ENCODE measurements around the gene FOXN3.

FOXN3 gene

GRCh38 chr14:89384636-89385035, 32.4 kb downstream of the FOXN3 start:
- DNase-seq (ENCODE audit: low read depth in 3 of 3, low spot score in 1 of 3) = no peak

- no peak for DNase-seq (ENCODE audit: low read depth in 3 of 3, low spot score in 1 of 3)
Measured at GRCh38 chr14:89384023-89384422, 33.0 kb downstream of the FOXN3 start.

DNA sequence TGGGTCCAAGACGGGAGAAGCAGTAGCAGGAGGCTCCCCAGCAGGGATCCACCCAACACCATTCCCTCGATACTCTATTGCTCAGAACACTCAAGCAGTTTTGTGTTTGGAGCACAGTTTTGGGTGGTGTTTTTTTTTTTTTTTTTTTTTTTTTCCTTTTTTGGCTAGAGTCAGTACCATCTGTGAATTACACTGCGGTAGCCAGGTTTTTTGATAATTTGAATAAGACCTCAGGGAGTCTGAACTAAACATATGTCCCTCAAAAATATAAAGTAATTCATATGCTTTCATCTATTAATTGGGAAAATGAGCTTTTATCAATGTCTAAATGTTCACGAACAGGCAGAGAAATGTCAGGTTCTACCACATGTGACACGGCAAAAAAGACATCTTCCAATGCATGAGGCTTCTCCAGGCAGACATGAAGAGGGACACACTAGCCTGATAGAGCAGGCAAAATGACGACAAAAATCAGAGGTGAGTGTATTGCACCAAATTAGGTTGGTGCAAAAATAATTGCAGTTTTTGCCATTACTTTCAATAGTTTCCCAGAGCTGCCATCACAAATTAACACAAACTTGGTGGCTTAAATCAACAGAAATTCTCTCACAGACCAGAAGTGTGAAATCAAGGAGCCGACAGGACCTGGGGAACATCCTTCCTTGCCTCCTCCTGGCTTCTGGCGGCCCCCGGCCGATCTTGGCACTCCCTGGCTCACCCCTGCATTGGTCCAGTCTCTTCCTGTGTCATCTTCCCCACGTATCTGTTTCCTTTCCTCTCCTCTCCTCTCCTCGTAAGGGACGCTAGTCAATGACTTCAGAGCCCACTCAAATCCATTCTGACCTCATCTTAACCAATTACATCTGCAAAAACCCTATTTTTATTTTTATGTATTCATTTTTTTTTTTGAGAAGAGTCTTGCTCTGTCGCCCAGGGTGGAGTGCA, 33.9 kb downstream of the FOXN3 start:
- no peak for DNase-seq (ENCODE audit: low read depth in 3 of 3, low spot score in 1 of 3)

GRCh38 chr14:89382487-89382886, 34.5 kb downstream of the FOXN3 start:
- no peak for DNase-seq (ENCODE audit: low read depth in 3 of 3, low spot score in 1 of 3)

- DNase-seq (ENCODE audit: low read depth in 3 of 3, low spot score in 1 of 3) = no peak
Measured at GRCh38 chr14:89379891-89380820, 36.9 kb downstream of the FOXN3 start.

DNA sequence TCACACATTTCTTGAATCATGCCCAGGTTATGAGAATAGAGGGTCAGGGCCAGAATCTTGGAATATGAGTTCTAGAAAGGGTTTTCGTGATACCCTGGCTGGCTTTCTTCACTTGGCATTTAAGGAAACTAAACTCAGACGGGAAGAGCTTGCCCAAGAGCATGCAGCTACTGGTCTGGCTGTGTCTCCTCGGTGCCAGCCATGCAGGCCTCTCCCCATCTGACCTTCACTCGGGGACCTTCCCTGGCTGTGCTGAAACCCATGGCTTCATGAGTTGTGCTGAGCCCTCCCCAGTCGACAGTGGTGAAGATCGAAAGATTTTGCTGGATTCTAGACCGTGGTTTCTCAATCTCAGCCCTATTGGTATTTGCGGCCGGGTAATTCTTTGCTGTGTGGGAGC, 38.0 kb downstream of the FOXN3 start:
- DNase-seq (ENCODE audit: low read depth in 3 of 3, low spot score in 1 of 3) = no peak

- DNase-seq (ENCODE audit: low read depth in 3 of 3, low spot score in 1 of 3) = no peak
Measured at GRCh38 chr14:89378119-89378518, 38.9 kb downstream of the FOXN3 start.

DNA sequence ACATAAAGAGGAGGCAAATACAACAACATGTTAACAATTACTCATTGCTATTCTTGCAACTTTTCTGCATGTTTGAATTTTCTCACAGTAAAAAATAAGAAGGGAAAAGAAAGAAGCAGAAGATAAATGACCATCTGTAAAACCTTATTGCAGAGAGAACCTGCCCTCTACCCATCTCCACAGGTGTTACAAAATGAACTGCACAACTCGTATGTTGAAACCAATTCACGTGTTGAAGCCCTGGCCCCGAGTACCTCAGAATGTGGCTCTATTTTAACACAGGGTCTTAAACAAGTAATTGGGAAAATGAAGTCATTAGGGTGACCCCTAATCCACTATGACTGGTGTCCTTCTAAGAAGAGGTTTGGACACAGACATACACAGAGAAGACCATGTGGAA, 39.5 kb downstream of the FOXN3 start:
- no peak for DNase-seq (ENCODE audit: low read depth in 3 of 3, low spot score in 1 of 3)

- DNase-seq (ENCODE audit: low read depth in 3 of 3, low spot score in 1 of 3) = no peak
Measured at GRCh38 chr14:89374908-89375307, 42.1 kb downstream of the FOXN3 start.

DNA sequence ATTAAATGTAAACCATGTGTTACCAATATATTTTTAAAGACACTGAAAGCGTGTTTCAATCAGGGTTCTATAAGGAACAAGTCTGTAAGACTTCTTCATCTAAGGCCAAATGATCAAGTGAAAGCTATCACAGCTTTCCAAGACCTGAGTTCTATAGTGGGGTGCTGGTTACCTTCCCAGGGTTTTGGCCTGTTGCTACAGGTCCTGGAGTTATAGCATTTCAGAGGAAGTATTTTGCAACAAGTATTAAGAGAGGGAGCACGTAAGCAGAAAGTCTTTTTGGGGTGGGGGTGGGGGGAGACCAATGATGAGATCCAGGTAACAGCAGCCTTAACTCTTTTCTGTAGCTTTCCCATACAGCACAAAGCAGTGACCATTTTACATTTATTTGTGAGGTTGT, 43.8 kb downstream of the FOXN3 start:
- no peak for DNase-seq (ENCODE audit: low read depth in 3 of 3, low spot score in 1 of 3)

DNA sequence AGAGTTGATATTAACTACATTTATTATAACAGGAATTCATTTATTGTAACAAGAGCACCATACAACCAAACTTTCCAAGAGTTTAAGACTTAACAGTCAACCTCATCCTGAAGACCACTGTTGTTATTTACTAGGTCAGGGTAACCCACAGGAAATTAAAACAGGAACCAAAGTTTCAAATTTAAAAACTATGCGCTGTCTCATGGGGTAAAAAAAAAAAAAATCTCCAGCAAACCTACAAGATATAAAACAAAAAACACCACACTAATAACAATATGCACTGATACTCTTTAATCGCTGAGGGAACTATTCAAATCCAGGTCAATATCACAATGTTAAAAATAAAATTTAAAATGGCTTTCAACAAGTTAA, 44.5 kb downstream of the FOXN3 start:
- DNase-seq (ENCODE audit: low read depth in 3 of 3, low spot score in 1 of 3) = no peak

DNA sequence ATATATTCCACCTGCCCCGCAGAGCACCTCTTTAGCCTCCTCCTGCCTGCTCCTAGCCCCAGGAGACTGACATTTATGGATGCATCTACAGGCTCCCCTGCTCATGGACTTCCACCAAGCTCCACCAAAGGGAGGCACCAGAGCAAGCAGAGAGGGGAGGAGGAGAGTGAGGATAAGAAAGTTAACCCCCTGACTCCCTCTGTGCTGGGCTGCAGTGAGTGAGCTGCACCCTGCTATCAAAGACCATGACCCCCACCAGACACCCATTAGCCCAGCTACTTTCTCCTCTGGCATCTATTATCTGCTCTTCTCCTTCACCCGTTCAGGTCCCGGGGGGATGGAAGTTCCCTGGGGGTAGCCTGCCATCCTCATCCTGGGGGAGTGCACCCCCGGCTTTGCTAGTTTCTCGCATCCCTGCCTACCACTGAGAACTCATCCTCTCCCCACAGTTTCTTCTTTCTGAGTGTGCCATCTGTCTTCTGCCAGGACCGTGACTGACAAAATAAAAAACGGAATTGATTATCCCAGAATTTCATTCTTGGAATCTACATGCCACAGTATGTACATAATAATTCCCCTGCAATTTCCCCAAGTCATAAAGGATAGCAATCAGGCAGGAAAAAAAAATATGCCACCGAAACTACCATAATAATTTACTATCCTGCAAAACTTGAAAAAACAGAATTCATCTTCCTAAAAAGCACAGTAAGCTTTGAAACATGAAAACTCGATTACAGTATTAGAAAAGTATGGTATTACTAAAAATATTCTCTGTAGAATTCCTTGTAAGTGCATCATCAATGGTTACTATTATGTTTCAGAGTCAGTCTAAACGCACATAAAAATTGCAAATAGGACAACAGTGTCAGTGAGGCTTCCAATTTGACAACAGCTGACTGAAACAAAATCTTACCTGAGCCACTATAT, 45.2 kb downstream of the FOXN3 start:
- DNase-seq (ENCODE audit: low read depth in 3 of 3, low spot score in 1 of 3) = no peak

DNA sequence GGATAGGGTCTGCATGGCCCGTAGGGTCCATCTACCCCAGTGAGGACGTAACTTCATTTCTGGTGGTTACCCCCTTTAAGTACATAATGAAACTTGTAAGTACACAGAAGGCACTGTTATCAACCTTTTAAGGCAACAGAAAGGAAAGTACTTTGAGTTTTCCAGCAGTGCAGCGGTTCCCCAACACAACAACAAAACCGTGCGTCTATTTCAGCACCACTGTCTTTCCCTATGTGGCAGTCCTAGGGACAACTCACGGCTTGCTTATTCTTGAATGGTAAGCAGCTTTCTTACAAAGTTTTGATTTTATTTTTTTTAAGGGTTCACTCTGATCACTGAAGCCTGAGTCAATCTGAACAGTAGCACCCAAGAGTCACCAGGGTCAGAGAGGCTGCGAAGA, 46.3 kb downstream of the FOXN3 start:
- no peak for DNase-seq (ENCODE audit: low read depth in 3 of 3, low spot score in 1 of 3)

DNA sequence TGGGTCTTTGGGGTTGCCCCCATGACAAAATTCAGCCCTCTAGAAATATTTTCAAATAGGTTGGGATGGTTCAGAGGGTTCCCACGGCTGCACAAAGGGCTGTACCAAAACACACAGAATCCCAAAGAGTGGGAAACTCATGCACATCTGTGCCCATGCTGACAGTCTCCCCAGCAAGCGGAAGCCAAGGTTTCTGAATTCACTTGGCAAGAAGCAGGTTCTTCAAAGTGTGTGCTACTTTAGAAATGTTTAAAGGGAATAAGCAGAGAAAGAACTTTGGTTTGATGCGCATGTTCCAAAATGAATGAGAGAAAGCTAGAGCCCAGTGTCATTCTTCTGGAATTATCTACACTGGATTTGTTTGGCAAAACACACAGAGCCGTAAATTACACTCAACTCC, 46.7 kb downstream of the FOXN3 start:
- DNase-seq (ENCODE audit: low read depth in 3 of 3, low spot score in 1 of 3) = no peak

GRCh38 chr14:89369656-89370055, 47.4 kb downstream of the FOXN3 start:
- DNase-seq (ENCODE audit: low read depth in 3 of 3, low spot score in 1 of 3) = no peak

GRCh38 chr14:89368490-89369477, 48.2 kb downstream of the FOXN3 start:
- no peak for DNase-seq (ENCODE audit: low read depth in 3 of 3, low spot score in 1 of 3)

- DNase-seq (ENCODE audit: low read depth in 3 of 3, low spot score in 1 of 3) = no peak
Measured at GRCh38 chr14:89367779-89368120, 49.3 kb downstream of the FOXN3 start.

- DNase-seq (ENCODE audit: low read depth in 3 of 3, low spot score in 1 of 3) = no peak
Measured at GRCh38 chr14:89366864-89367778, 49.9 kb downstream of the FOXN3 start.

All from stimulated activated CD4-positive, alpha-beta T cell treated with anti-CD3 and anti-CD28 coated beads, TNF-alpha, amount 100 ng/mL, for 1 hour (primary cell).